GM23338 (cell line): Measurements from ENCODE around the gene TNNI2.

Source experiments
- CREB1 ChIP-seq: fragments of 250-450 bp; sonication (Bioruptor Pico); IDR thresholded peaks from 2 replicates; pipeline ENCODE4 v1.5.0; 2020; ENCODE audit warnings: low read depth, mild to moderate bottlenecking, moderate library complexity
- CTCF ChIP-seq, 2 experiments: fragments of 200-600 bp in 1 of 2; sonication (generic) in 1 of 2; conservative IDR thresholded peaks; 2 replicates each; pipeline versions ENCODE4 v1.5.1 to v1.6.1; 2016 to 2017; ENCODE audit warnings: antibody characterized with exemption in 2 of 2, low read depth in 2 of 2, mild to moderate bottlenecking in 2 of 2, moderate library complexity in 1 of 2
- ETS1 ChIP-seq: IDR thresholded peaks from 2 replicates; pipeline ENCODE4 v1.6.1; 2016; ENCODE audit warnings: antibody characterized with exemption
- EZH2 ChIP-seq: fragments of 200-600 bp; sonication (generic); IDR thresholded peaks from one replicate; pipeline ENCODE4 v1.8.0; 2017; ENCODE audit warnings: antibody characterized with exemption, mild to moderate bottlenecking, low read depth; ENCODE audit not compliant: unreplicated experiment
- EZH2phosphoT487 ChIP-seq: fragments of 200-600 bp; sonication (generic); IDR thresholded peaks from one replicate; pipeline ENCODE4 v1.8.1; 2018; ENCODE audit warnings: antibody characterized with exemption; ENCODE audit not compliant: unreplicated experiment
- JUNB ChIP-seq: IDR thresholded peaks from one replicate; pipeline ENCODE4 v1.6.1; 2016; ENCODE audit warnings: antibody characterized with exemption; ENCODE audit not compliant: unreplicated experiment
- NANOG ChIP-seq: IDR thresholded peaks from 2 replicates; pipeline ENCODE4 v1.6.1; 2016; ENCODE audit warnings: antibody characterized with exemption, borderline replicate concordance
- POLR2AphosphoS5 ChIP-seq: IDR thresholded peaks from 2 replicates; pipeline ENCODE4 v1.6.1; 2016; ENCODE audit warnings: antibody characterized with exemption, low read depth
- REST ChIP-seq: IDR thresholded peaks from one replicate; pipeline ENCODE4 v1.6.1; 2018; ENCODE audit warnings: antibody characterized with exemption; ENCODE audit not compliant: unreplicated experiment
- STAT1 ChIP-seq: IDR thresholded peaks from one replicate; pipeline ENCODE4 v1.6.1; 2016; ENCODE audit warnings: antibody characterized with exemption; ENCODE audit not compliant: unreplicated experiment
- ZNF114 ChIP-seq: fragments of 250-450 bp; sonication (Bioruptor Pico); IDR thresholded peaks from 2 replicates; pipeline ENCODE4 v1.5.0; 2020; ENCODE audit warnings: mild to moderate bottlenecking, moderate library complexity
- ZNF331 ChIP-seq: fragments of 250-450 bp; sonication (Bioruptor Pico); IDR thresholded peaks from 2 replicates; pipeline ENCODE4 v1.5.0; 2020; ENCODE audit warnings: low read depth, mild to moderate bottlenecking, moderate library complexity
- ZNF462 ChIP-seq: fragments of 250-450 bp; sonication (Bioruptor Pico); IDR thresholded peaks from 2 replicates; pipeline ENCODE4 v1.5.0; 2020; ENCODE audit warnings: mild to moderate bottlenecking, moderate library complexity

DNA sequence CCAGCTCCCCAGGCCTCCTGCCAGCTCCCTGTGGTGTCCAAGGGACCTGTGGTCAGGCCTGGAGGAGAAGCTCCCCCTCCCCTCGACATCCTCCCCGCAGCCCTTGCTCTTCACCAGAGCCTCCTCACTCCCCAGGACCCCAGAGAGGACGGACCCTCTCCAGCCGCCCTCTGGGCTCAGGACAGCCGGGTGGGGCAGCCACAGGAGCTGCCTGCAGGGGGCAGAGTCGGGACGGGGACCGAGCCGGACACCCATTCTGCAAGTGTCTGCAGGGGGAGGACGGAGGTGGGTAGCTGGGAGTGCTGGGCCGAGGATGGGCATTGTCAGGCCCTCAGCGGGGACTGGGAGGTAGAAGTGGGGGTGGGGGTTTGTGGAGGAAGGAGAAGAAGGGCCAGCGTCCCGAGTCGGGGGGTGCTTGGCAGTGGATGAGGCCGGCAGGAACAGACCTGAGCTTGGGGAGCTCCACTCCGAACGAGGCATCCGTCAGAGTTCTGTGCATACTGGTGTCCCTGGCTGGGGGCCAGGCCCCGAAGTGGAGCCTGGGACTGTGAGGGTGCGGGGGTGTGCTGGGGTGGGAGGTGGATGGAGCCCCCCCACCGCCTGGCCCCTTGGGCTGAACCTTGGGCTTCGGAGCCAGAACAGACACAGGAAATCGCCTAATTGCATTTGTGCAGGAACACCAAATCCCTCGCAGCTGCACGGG lies 37.7 kb downstream of the TNNI2 start:
- TF ChIP-seq CTCF (conservative IDR thresholded peaks at IDR 0.05; ENCODE audit: low read depth in 2 of 2), result peak; percentile 69 to 78
- no peak for TF ChIP-seq NANOG
- TF ChIP-seq POLR2AphosphoS5, result no peak
- TF ChIP-seq EZH2, result no peak
- no peak for TF ChIP-seq CREB1 (CRISPR knock-in tag)
- TF ChIP-seq EZH2phosphoT487, result no peak
- TF ChIP-seq REST, result no peak
- TF ChIP-seq ZNF331 (CRISPR knock-in tag), result no peak
- TF ChIP-seq ZNF114 (CRISPR knock-in tag), result no peak
- no peak for TF ChIP-seq JUNB
- no peak for TF ChIP-seq ETS1
- no peak for TF ChIP-seq ZNF462 (CRISPR knock-in tag)
- TF ChIP-seq STAT1, result no peak
